ENCODE data around the gene CCDC3. TPM values are rescaled to one million over a fixed set of nuclear protein-coding genes. Genes with fewer than 3 reads are reported as not detected.

The CCDC3 gene
- total RNA-seq, 1 experiment from 2014 or later: not detected

DNA sequence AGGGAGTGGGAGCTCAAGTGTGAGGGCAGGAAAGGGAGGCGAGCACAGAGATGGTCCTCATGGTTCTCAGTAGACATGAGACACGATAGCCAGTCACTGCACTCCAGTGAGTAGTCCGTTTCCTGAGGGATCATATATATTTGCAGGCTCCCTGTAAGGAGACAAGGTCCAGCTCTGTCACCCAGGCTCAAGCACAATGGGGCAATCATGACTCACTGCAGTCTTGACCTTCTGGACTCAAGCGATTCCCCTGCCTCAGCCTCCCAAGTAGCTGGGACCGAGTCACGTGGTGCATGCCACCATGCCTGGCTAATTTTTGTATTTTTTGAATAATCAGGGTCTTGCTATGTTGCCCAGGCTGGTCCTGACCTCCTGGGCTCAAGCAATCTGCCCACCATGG is 116.7 kb downstream of the CCDC3 start:
- Histone ChIP-seq H3K9me2 (replicated peaks; ENCODE audit: low read length) (no peaks in the 10 kb centered on the region), H3K27ac (ENCODE audit: low read length) (no peak overlapping the region), H3K36me3 (ENCODE audit: low read depth, low read length) (no peaks in the 10 kb centered on the region), H3K9ac (ENCODE audit: low read length) (no peak overlapping the region), H3F3A (ENCODE audit: low read length, unreplicated experiment) (no peaks in the 10 kb centered on the region), H2AFZ (ENCODE audit: low read length) (no peak overlapping the region), H3K9me3 (ENCODE audit: low read length) (no peaks in the 10 kb centered on the region), H3K4me1 (ENCODE audit: insufficient read depth, low read length) (no peaks in the 10 kb centered on the region), H4K20me1 (ENCODE audit: low read length) (no peaks in the 10 kb centered on the region), H3K27me3 (ENCODE audit: low read length) (no peaks in the 10 kb centered on the region), H3K79me2 (ENCODE audit: low read length) (no peaks in the 10 kb centered on the region), H3K4me3 (ENCODE audit: low read length) (no peak overlapping the region), H3K4me2 (ENCODE audit: low read length) (no peak overlapping the region)
- TF ChIP-seq, protein P1, sequence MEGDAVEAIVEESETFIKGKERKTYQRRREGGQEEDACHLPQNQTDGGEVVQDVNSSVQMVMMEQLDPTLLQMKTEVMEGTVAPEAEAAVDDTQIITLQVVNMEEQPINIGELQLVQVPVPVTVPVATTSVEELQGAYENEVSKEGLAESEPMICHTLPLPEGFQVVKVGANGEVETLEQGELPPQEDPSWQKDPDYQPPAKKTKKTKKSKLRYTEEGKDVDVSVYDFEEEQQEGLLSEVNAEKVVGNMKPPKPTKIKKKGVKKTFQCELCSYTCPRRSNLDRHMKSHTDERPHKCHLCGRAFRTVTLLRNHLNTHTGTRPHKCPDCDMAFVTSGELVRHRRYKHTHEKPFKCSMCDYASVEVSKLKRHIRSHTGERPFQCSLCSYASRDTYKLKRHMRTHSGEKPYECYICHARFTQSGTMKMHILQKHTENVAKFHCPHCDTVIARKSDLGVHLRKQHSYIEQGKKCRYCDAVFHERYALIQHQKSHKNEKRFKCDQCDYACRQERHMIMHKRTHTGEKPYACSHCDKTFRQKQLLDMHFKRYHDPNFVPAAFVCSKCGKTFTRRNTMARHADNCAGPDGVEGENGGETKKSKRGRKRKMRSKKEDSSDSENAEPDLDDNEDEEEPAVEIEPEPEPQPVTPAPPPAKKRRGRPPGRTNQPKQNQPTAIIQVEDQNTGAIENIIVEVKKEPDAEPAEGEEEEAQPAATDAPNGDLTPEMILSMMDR (conservative IDR thresholded peaks at IDR 0.05; ENCODE audit: low read depth, low read length): no peak
- TF ChIP-seq EZH2 (IDR thresholded peaks at IDR 0.05; ENCODE audit: low read length, unreplicated experiment) (no peak), EZH2phosphoT487 (IDR thresholded peaks at IDR 0.05; ENCODE audit: borderline replicate concordance, low read length) (no peak)
- CTCF ChIA-PET: no interaction called here
- BruUV-seq (replicated peaks): no TSS peak
- DNase-seq: no peak
- no peak for ATAC-seq
- intact Hi-C loops (cut with micrococcal nuclease): no loop called here
- POLR2A ChIA-PET (ENCODE audit: unreplicated experiment): no interaction called here

DNA sequence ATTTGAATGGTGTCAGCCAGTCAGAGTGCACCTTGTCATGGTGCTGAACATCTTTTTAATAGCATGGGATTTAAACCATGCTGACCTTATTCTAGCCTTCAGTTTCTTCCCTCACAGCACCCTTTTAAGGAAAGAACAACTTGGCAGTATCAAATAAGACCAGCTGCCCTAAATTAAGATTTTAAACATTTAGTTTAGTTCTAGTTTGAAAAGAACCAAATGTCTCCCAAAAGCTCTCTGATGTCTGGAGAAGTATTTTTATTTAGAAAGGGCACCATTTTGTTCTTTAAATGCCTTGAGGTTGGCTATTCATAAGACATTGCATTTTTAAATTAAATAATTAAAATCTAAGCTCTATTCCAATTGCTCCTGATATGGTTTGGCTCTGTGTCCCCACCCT is 121.1 kb downstream of the CCDC3 start:
- Histone ChIP-seq H3K9me3 (ENCODE audit: low read length) (no peaks in the 10 kb centered on the region), H3K27ac (ENCODE audit: low read length) (no peak overlapping the region), H3F3A (ENCODE audit: low read length, unreplicated experiment) (no peaks in the 10 kb centered on the region), H3K4me3 (ENCODE audit: low read length) (no peak overlapping the region), H3K36me3 (ENCODE audit: low read depth, low read length) (no peaks in the 10 kb centered on the region), H3K9me2 (replicated peaks; ENCODE audit: low read length) (no peaks in the 10 kb centered on the region), H3K4me1 (ENCODE audit: insufficient read depth, low read length) (no peaks in the 10 kb centered on the region), H3K27me3 (ENCODE audit: low read length) (no peaks in the 10 kb centered on the region), H3K79me2 (ENCODE audit: low read length) (no peaks in the 10 kb centered on the region), H4K20me1 (ENCODE audit: low read length) (no peaks in the 10 kb centered on the region), H3K4me2 (ENCODE audit: low read length) (no peak overlapping the region), H3K9ac (ENCODE audit: low read length) (no peak overlapping the region), H2AFZ (ENCODE audit: low read length) (no peak overlapping the region)
- CTCF ChIA-PET: no interaction called here
- POLR2A ChIA-PET (ENCODE audit: unreplicated experiment): no interaction called here
- DNase-seq (no peak), ATAC-seq (no peak)
- TF ChIP-seq, protein P1 (conservative IDR thresholded peaks at IDR 0.05; ENCODE audit: low read depth, low read length): no peak
- no peak for TF ChIP-seq EZH2phosphoT487 (IDR thresholded peaks at IDR 0.05; ENCODE audit: borderline replicate concordance, low read length)
- TF ChIP-seq EZH2 (IDR thresholded peaks at IDR 0.05; ENCODE audit: low read length, unreplicated experiment): no peak
- no TSS peak for BruUV-seq (replicated peaks)
- intact Hi-C loops (cut with micrococcal nuclease): no loop called here

DNA sequence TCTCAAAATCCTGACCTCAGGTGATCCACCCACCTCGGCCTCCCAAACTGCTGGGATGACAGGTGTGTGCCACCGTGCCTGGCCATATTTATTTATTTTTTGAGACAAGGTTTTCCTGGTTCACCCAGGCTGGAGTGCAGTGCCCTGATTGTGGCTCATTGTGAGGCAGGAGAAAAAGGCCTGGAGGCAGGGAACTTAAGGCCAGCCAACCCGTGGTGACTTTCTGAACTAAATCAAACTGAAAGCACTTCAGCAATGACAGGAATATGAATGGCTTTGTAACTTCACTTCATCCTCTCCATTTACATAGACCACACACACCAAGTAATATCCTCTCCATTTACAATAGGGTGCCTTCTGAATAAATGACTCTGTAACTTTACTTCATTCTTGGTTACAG is 124.4 kb downstream of the CCDC3 start:
- Histone ChIP-seq H3K79me2 (ENCODE audit: low read length) (no peaks in the 10 kb centered on the region), H3K27me3 (ENCODE audit: low read length) (no peaks in the 10 kb centered on the region), H3K36me3 (ENCODE audit: low read depth, low read length) (no peaks in the 10 kb centered on the region), H3K4me3 (ENCODE audit: low read length) (no peak overlapping the region), H3K27ac (ENCODE audit: low read length) (no peak overlapping the region), H3K4me1 (ENCODE audit: insufficient read depth, low read length) (no peaks in the 10 kb centered on the region), H4K20me1 (ENCODE audit: low read length) (no peaks in the 10 kb centered on the region), H3F3A (ENCODE audit: low read length, unreplicated experiment) (no peaks in the 10 kb centered on the region), H3K9me3 (ENCODE audit: low read length) (no peaks in the 10 kb centered on the region), H3K9me2 (replicated peaks; ENCODE audit: low read length) (no peaks in the 10 kb centered on the region), H3K9ac (ENCODE audit: low read length) (no peak overlapping the region), H2AFZ (ENCODE audit: low read length) (no peak overlapping the region), H3K4me2 (ENCODE audit: low read length) (no peak overlapping the region)
- no TSS peak for BruUV-seq (replicated peaks)
- POLR2A ChIA-PET (ENCODE audit: unreplicated experiment): no interaction called here
- CTCF ChIA-PET: no interaction called here
- TF ChIP-seq, protein P1 (conservative IDR thresholded peaks at IDR 0.05; ENCODE audit: low read depth, low read length): no peak
- no peak for TF ChIP-seq EZH2phosphoT487 (IDR thresholded peaks at IDR 0.05; ENCODE audit: borderline replicate concordance, low read length)
- TF ChIP-seq EZH2 (IDR thresholded peaks at IDR 0.05; ENCODE audit: low read length, unreplicated experiment): no peak
- intact Hi-C loops (cut with micrococcal nuclease): no loop called here
- DNase-seq (no peak), ATAC-seq (no peak)
